NCI-H82 treated with DMSO at 0.1 percent for 48 hours (cell line): ENCODE measurements around the gene SLC66A3.
A peak's percentile ranks its signal among the peaks of the same experiment; 100 is the strongest.

Source experiments
- DNase-seq: peaks from one replicate; lab custom pipeline; 2025; ENCODE audit not compliant: unreplicated experiment; lab: John Stamatoyannopoulos, UW

SLC66A3 gene

DNA sequence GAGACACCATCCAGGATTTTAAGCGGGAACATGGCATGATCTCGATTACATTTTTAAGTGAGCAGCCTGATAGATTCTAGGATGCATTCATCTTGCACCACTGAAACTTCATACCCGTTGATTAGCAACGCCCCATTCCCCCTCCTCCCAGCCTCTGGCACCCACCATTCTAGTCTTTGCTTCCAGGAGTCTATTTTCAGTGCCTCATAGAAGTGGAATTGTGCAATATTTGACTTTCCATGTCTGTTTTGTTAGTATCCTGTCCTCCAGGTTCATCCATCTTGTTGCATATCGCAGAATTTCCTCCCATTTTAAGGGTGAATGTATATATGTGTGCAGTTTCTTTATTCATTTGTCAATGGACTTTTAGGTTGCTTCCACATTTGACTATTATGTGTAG lies 20.9 kb upstream of the SLC66A3 start:
- no peak for DNase-seq

DNA sequence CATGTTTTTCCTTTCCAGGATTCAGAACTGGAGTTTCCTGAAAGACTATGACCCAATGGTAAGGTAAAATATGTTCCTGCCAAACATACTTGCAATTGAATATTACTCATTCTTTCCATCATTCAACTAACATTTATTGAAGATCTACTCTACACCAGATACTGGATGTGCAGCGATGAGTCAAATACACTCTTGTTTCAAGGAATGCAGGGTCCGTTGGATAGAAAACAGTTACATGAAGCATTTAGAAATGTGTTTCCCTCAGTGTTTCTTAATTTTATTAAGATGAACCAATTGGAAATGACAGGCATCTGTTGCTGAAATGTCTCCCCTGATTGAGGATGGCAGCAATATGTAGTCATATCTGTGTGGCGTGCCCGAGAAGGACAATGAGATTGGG lies 14.8 kb upstream of the SLC66A3 start:
- DNase-seq: no peak

- DNase-seq: no peak
Observed at GRCh38 chr2:11141319-11141718, 13.9 kb upstream of the SLC66A3 start.

- no peak for DNase-seq
Observed at GRCh38 chr2:11142330-11142729, 12.9 kb upstream of the SLC66A3 start.

DNA sequence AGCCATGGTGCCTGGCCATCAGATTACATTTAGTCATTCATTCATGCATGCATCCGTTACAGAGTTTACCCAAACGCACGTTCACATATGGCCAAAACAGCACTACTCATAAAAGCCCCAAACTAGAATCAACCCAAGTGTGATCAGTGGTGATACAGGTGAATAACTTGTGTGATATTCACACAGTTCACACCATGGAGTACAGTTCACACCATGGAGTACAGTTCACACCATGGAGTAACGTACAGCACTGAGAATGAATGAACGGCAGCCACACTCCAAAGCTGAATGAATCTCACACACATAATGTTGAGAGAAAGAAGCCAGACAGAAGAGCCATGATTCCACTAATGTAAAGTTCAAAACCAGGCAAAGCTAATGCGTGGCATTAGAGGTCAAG lies 12.3 kb upstream of the SLC66A3 start:
- DNase-seq: no peak

GRCh38 chr2:11144077-11144737 lies 11.1 kb upstream of the SLC66A3 start:
- DNase-seq: no peak

DNA sequence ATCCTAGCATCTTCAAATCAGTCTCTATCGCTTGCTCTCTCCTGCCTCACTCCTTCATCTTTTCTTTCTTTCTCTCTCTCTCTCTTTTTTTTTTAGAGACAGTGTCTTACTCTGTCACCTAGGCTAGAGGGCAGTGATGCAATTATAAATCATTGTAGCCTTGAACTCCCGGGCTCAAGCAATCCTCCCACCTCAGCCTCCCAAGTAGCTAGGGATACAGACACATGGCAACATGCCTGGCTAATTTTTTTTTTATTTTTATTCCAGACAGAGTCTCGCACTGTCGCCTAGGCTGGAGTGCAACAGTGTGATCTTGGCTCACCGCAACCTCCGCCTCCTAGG lies 10.6 kb upstream of the SLC66A3 start:
- DNase-seq: no peak

- DNase-seq: no peak
Observed at GRCh38 chr2:11145350-11145749, 9.9 kb upstream of the SLC66A3 start.

DNA sequence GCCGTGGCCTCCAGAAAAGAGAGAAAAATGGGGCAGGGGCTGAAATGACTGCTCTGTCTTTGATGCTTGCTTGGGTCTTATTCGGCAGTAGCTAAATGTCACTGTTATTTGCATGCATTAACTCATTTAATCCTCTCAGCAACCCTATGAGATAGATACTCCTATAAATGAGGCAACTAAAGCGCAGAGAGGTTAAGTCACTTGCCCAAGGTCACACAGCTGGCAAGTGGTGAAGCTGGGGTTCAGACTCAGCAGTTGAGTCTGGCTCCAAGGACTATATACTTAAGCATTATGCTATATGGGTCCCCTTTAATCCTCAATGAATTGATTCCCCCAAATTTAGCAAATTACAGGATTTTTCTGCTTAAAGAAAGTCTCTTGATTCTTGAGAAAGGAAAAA lies 9.2 kb upstream of the SLC66A3 start:
- no peak for DNase-seq

DNA sequence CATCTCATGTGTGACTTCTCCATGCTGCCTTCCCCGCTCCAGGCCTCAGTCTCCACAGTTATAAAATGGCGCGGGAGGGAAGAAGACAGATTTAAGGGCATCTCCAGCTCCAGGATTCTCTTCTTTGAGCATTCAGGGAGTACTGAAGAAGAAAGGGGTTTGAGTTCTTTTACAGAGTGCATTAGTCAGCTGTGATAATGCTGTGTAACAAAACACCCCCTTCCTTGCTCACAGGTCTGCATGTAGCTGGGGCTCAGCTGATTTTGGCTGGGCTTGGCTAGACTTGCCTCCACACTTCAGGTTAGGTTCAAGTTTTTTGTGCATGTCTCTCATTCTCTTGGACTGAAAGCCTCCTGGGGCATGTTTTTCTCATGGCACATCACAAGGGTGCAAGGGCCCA lies 8.0 kb upstream of the SLC66A3 start:
- no peak for DNase-seq

- DNase-seq: no peak
Observed at GRCh38 chr2:11152591-11152990, 2.7 kb upstream of the SLC66A3 start.

GRCh38 chr2:11154016-11154922 lies 998 bp upstream of the SLC66A3 start:
- no peak for DNase-seq

DNA sequence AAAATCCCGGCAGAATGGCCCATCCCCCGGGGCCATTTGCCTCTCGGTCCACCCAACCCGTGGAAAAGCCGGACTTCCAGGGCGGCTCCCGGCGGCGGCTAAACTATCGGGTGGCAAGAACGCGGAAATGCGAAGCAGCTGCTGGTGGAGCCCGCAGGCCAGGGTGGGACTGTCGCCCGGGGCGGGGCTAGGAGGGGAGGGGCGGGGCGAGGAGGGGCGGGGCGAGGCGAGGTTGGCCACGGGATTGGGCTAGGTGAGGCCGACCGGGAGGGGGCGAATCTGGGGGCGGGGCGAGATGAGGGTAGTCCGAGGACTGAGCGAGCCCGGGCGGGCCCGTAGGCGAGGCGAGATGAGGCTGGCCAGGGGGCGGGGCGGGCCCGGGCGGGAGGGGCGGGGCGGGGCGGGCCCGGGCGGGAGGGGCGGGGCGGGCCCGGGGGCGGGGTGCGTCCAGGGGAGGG lies 315 bp upstream of the SLC66A3 start:
- DNase-seq: peak; percentile 84

- DNase-seq: no peak
Observed at GRCh38 chr2:11156396-11157075, 1.3 kb downstream of the SLC66A3 start.

- no peak for DNase-seq
Observed at GRCh38 chr2:11157296-11157695, 2.0 kb downstream of the SLC66A3 start.

DNA sequence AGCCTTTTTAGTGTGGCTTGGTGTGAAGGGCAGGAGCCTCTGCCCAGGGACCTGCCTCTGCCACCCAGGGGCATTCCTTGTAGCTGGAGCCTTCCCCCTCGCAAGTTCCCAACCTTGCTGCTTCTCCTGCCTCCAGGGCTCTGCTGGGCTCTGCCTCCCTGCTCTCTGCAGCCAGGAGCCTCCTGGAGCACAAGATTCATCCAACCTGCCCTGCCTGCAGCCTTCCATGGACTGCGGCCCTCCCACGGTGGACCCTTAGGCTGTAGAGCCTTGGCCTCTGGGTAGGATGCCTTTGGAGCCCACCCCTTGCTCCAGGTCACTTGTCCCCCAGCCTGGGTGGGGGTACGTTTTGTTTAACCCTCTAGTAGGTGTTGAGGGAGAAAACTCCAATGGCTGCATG lies 2.5 kb downstream of the SLC66A3 start:
- DNase-seq: no peak

DNA sequence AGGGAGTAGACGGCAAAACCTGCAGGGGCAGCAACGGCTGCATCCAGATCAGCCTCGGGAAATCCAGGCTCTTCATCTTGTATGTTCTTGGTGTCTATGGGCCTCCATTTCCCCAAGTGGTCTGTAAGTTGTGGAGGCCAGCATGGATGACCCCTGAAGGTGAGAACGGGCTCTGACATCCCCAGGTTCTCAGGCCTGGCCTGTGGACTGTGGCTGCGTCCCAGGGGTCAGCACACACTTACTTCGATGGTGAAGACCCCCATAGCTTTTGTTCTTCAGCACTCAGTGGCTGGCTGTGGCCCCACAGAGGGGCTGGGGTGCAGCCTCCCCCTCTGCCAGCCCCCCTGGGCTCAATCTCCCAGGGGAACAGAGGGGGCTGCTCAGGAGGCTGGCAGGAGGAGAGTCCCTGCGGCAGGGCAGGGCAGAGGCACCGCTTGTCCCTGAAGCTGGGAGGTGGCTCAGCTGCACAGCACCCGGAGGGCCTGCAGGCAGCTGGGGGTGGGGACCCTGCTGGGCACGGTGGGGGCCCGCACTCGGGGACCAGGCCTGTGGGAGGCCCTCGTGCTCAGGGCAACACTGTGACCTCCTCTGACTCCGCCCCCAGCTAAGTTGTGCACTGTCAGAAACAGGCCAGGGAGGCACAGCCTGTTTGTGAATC lies 3.8 kb downstream of the SLC66A3 start:
- DNase-seq: no peak

DNA sequence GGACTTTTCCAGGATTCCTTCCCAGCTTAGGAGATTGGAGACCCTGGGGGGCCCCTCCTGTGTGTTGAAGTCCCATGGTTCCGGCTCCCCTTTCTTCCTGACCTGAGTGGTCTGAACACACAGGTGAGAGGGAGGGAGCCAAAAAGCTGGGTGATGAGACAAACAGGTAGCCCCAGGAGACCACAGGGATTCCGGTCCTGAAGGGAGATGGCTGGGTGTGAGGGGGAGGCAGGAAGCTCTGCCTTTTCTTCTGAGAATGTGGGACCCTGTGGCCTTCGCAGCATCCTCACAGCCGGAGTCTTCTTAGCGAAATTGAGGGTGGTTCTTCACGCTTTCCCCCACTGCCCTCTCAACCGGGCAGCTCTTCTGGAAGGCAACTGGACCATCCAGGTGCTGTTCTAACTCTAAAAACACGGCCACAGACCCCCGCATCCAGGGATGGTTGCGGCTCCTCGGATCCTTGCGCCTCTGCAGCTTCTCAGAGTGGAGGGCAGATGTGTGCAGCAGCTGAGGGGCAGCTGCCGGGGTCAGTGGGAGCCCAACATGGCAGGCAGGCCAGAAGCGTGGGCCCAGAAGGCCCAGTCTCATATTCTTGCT lies 4.4 kb downstream of the SLC66A3 start:
- DNase-seq: no peak

GRCh38 chr2:11160256-11160655 lies 5.0 kb downstream of the SLC66A3 start:
- DNase-seq: no peak

GRCh38 chr2:11160731-11161455 lies 5.6 kb downstream of the SLC66A3 start:
- DNase-seq: no peak
